ENCODE data around the gene E2F2. TPM values are rescaled to one million over a fixed set of nuclear protein-coding genes. Genes with fewer than 3 reads are reported as not detected.

E2F2 gene
- total and polyA plus RNA-seq, 2 experiments from 2014 or later: 0.78 to 3.4 TPM

- no peak overlapping the region for H3K4me3 ChIP-seq
- no peak for DNase-seq (ENCODE audit: low spot score)
- peaks cover 2% of the 10 kb centered on the region for H3K27me3 Mint-ChIP-seq (ENCODE audit: insufficient read depth, low read depth, poor library complexity)
- H3K36me3 ChIP-seq (ENCODE audit: insufficient read depth): no peaks in the 10 kb centered on the region
- no peaks in the 10 kb centered on the region for H3F3A ChIP-seq (replicated peaks; ENCODE audit: low read depth)
- peaks cover 56% of the 10 kb centered on the region for H4K20me1 ChIP-seq (replicated peaks; ENCODE audit: insufficient read depth)
- no peaks in the 10 kb centered on the region for H3K36me3 Mint-ChIP-seq (ENCODE audit: low read depth)
- no peak overlapping the region for H3K4me2 ChIP-seq
- no peak overlapping the region for H2AFZ ChIP-seq
- H3K4me3 Mint-ChIP-seq: no peak overlapping the region
- H3K27ac ChIP-seq (ENCODE audit: low read depth): no peak overlapping the region
- no peaks in the 10 kb centered on the region for H3K9me3 Mint-ChIP-seq
- H3K79me2 ChIP-seq (replicated peaks; ENCODE audit: insufficient read depth): peaks cover 73% of the 10 kb centered on the region
- no peak for TF ChIP-seq EZH2phosphoT487 (IDR thresholded peaks at IDR 0.05; ENCODE audit: unreplicated experiment)
- H3K4me1 Mint-ChIP-seq: peaks cover 11% of the 10 kb centered on the region
- no peaks in the 10 kb centered on the region for H3K9me2 ChIP-seq (ENCODE audit: insufficient read depth)
- peaks cover 8% of the 10 kb centered on the region for H3K4me1 ChIP-seq (ENCODE audit: insufficient read depth)
- ATAC-seq: no peak
- no peak overlapping the region for H3K27ac Mint-ChIP-seq
- H3K27me3 ChIP-seq (ENCODE audit: insufficient read depth): no peaks in the 10 kb centered on the region
These were observed 57.8 kb downstream of the E2F2 start for GRCh38 chr1:23473037-23473800.

GRCh38 chr1:23472351-23473036, 58.5 kb downstream of the E2F2 start:
- no peak for ATAC-seq
- Histone ChIP-seq H3K4me3 (no peak overlapping the region), H3K4me1 (ENCODE audit: insufficient read depth) (peaks cover 8% of the 10 kb centered on the region), H3K79me2 (replicated peaks; ENCODE audit: insufficient read depth) (peaks cover 72% of the 10 kb centered on the region), H3K27me3 (ENCODE audit: insufficient read depth) (no peaks in the 10 kb centered on the region), H2AFZ (no peak overlapping the region), H3F3A (replicated peaks; ENCODE audit: low read depth) (no peaks in the 10 kb centered on the region), H3K27ac (ENCODE audit: low read depth) (no peak overlapping the region), H3K36me3 (ENCODE audit: insufficient read depth) (no peaks in the 10 kb centered on the region), H4K20me1 (replicated peaks; ENCODE audit: insufficient read depth) (peaks cover 62% of the 10 kb centered on the region), H3K9me2 (ENCODE audit: insufficient read depth) (no peaks in the 10 kb centered on the region), H3K4me2 (no peak overlapping the region)
- no peak for TF ChIP-seq EZH2 (IDR thresholded peaks at IDR 0.05; ENCODE audit: low read depth, unreplicated experiment)
- TF ChIP-seq JUNB (IDR thresholded peaks at IDR 0.05; ENCODE audit: unreplicated experiment): no peak
- no peak for TF ChIP-seq ZNF331 (CRISPR knock-in tag; IDR thresholded peaks at IDR 0.05; ENCODE audit: low read depth)
- TF ChIP-seq, protein P1, sequence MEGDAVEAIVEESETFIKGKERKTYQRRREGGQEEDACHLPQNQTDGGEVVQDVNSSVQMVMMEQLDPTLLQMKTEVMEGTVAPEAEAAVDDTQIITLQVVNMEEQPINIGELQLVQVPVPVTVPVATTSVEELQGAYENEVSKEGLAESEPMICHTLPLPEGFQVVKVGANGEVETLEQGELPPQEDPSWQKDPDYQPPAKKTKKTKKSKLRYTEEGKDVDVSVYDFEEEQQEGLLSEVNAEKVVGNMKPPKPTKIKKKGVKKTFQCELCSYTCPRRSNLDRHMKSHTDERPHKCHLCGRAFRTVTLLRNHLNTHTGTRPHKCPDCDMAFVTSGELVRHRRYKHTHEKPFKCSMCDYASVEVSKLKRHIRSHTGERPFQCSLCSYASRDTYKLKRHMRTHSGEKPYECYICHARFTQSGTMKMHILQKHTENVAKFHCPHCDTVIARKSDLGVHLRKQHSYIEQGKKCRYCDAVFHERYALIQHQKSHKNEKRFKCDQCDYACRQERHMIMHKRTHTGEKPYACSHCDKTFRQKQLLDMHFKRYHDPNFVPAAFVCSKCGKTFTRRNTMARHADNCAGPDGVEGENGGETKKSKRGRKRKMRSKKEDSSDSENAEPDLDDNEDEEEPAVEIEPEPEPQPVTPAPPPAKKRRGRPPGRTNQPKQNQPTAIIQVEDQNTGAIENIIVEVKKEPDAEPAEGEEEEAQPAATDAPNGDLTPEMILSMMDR (conservative IDR thresholded peaks at IDR 0.05; ENCODE audit: low read depth in 2 of 2): no peak
- TF ChIP-seq NANOG (IDR thresholded peaks at IDR 0.05; ENCODE audit: borderline replicate concordance): no peak
- no peak for TF ChIP-seq ZNF114 (CRISPR knock-in tag; IDR thresholded peaks at IDR 0.05)
- TF ChIP-seq STAT1 (IDR thresholded peaks at IDR 0.05; ENCODE audit: unreplicated experiment): no peak
- no peak for TF ChIP-seq POLR2AphosphoS5 (IDR thresholded peaks at IDR 0.05; ENCODE audit: low read depth)
- no peak for TF ChIP-seq CREB1 (CRISPR knock-in tag; IDR thresholded peaks at IDR 0.05; ENCODE audit: low read depth)
- H3K27ac Mint-ChIP-seq: no peak overlapping the region
- DNase-seq (ENCODE audit: low spot score): no peak
- peaks cover under 1% of the 10 kb centered on the region for H3K27me3 Mint-ChIP-seq (ENCODE audit: insufficient read depth, low read depth, poor library complexity)
- H3K36me3 Mint-ChIP-seq (ENCODE audit: low read depth): no peaks in the 10 kb centered on the region
- no peaks in the 10 kb centered on the region for H3K9me3 Mint-ChIP-seq
- peaks cover 11% of the 10 kb centered on the region for H3K4me1 Mint-ChIP-seq
- H3K4me3 Mint-ChIP-seq: no peak overlapping the region

Measured in GM23338 (cell line).